SJSA1 (cell line): ENCODE results near the gene NAA38. TPM values are rescaled to one million over a fixed set of nuclear protein-coding genes. Genes with fewer than 3 reads are reported as not detected.

Experiments used
- total RNA-seq: library from RNA; depleted of rRNA; stranded (reverse); fragments of >200 nt; shearing (Covaris generic); gene quantifications from 2 replicates; pipeline ENCODE4 v1.2.3, GENCODE V29; 2014; rRNA removed

The NAA38 gene
- total RNA-seq, 1 experiment from 2014 or later = 90.7 TPM

Other genes with a start within 250 kb of the NAA38 start
- gene FXR2, start 242.7 kb downstream of the NAA38 start, total RNA-seq = 39.6 and 49.5 TPM in 2 replicates
- 28.1 and 40.1 TPM in 2 replicates for gene SAT2, start 229.7 kb downstream of the NAA38 start, total RNA-seq
- not detected in 2 replicates for gene SHBG, start 227.4 kb downstream of the NAA38 start, total RNA-seq
- gene ATP1B2, start 206.6 kb downstream of the NAA38 start, total RNA-seq = not detected in 2 replicates
- gene TP53, start 170.1 kb downstream of the NAA38 start, total RNA-seq = 28.4 and 40.6 TPM in 2 replicates
- 13.8 and 14.2 TPM in 2 replicates for gene WRAP53, start 169.1 kb downstream of the NAA38 start, total RNA-seq
- not detected in 2 replicates for gene EFNB3, start 152.4 kb downstream of the NAA38 start, total RNA-seq
- not detected in 2 replicates for gene DNAH2, start 139.8 kb downstream of the NAA38 start, total RNA-seq
- gene KDM6B, start 23.3 kb downstream of the NAA38 start, total RNA-seq = 0.34 and 0.85 TPM in 2 replicates
- gene TMEM88, start 2.5 kb downstream of the NAA38 start, total RNA-seq = not detected in 2 replicates
- gene CYB5D1, start 444 bp upstream of the NAA38 start, total RNA-seq = 2.6 and 2.8 TPM in 2 replicates
- 58.3 and 101 TPM in 2 replicates for gene CHD3, start 31.2 kb upstream of the NAA38 start, total RNA-seq
- gene RNF227, start 58.7 kb upstream of the NAA38 start, total RNA-seq = 0.42 TPM in 1 of 2 replicates, not detected in the other
- gene KCNAB3, start 72.3 kb upstream of the NAA38 start, total RNA-seq = 0.45 and 2.7 TPM in 2 replicates
- 30.3 and 48.4 TPM in 2 replicates for gene TRAPPC1, start 74.4 kb upstream of the NAA38 start, total RNA-seq
- 30.9 and 41.4 TPM in 2 replicates for gene CNTROB, start 74.6 kb upstream of the NAA38 start, total RNA-seq
- not detected in 2 replicates for gene GUCY2D, start 145.1 kb upstream of the NAA38 start, total RNA-seq
- not detected in 2 replicates for gene ALOX15B, start 181.5 kb upstream of the NAA38 start, total RNA-seq
- gene ALOX12B, start 230.2 kb upstream of the NAA38 start, total RNA-seq = not detected in 2 replicates